Rectal smooth muscle tissue (tissue), 1 donor: ENCODE results near the gene TMEM132C.

Experiments
- H3K27ac ChIP-seq: one replicate; pipeline ENCODE4 v1.7.0; 2013; ENCODE audit warnings: low read depth, low read length, inconsistent platforms
- H3K27me3 ChIP-seq: one replicate; pipeline ENCODE4 v1.7.0; 2013; ENCODE audit warnings: low read length; ENCODE audit not compliant: control insufficient read depth, insufficient read depth
- H3K36me3 ChIP-seq: one replicate; pipeline ENCODE4 v1.7.0; 2013; ENCODE audit warnings: low read length; ENCODE audit not compliant: control insufficient read depth, insufficient read depth
- H3K4me1 ChIP-seq: one replicate; pipeline ENCODE4 v1.7.0; 2013; ENCODE audit warnings: low read length; ENCODE audit not compliant: control insufficient read depth, insufficient read depth
- H3K4me3 ChIP-seq: one replicate; pipeline ENCODE4 v1.7.0; 2013; ENCODE audit warnings: low read length
- H3K9ac ChIP-seq: one replicate; pipeline ENCODE4 v1.7.0; 2013; ENCODE audit warnings: low read length

Gene TMEM132C

GRCh38 chr12:128531170-128531569, 264.2 kb downstream of the TMEM132C start:
- H3K4me3 ChIP-seq = no peak overlapping the region

GRCh38 chr12:128534906-128535305, 267.9 kb downstream of the TMEM132C start:
- no peaks in the 10 kb centered on the region for H3K27me3 ChIP-seq

More at GRCh38 chr12:128531170-128531569, 264.2 kb downstream of the TMEM132C start:
- H3K27me3 ChIP-seq = no peaks in the 10 kb centered on the region
- H3K36me3 ChIP-seq = no peaks in the 10 kb centered on the region
- no peak overlapping the region for H3K9ac ChIP-seq
- no peaks in the 10 kb centered on the region for H3K4me1 ChIP-seq
- H3K27ac ChIP-seq = no peak overlapping the region

GRCh38 chr12:128536810-128537209, 269.8 kb downstream of the TMEM132C start:
- H3K27ac ChIP-seq = no peak overlapping the region

More at GRCh38 chr12:128534906-128535305, 267.9 kb downstream of the TMEM132C start:
- H3K9ac ChIP-seq = no peak overlapping the region
- no peak overlapping the region for H3K27ac ChIP-seq
- H3K36me3 ChIP-seq = no peaks in the 10 kb centered on the region
- no peaks in the 10 kb centered on the region for H3K4me1 ChIP-seq
- no peak overlapping the region for H3K4me3 ChIP-seq

GRCh38 chr12:128537668-128538067, 270.7 kb downstream of the TMEM132C start:
- Histone ChIP-seq H3K36me3 (no peaks in the 10 kb centered on the region), H3K9ac (no peak overlapping the region), H3K4me3 (no peak overlapping the region), H3K27ac (no peak overlapping the region), H3K27me3 (no peaks in the 10 kb centered on the region), H3K4me1 (no peaks in the 10 kb centered on the region)

More at GRCh38 chr12:128536810-128537209, 269.8 kb downstream of the TMEM132C start:
- Histone ChIP-seq H3K4me3 (no peak overlapping the region), H3K27me3 (no peaks in the 10 kb centered on the region), H3K9ac (no peak overlapping the region), H3K36me3 (no peaks in the 10 kb centered on the region), H3K4me1 (no peaks in the 10 kb centered on the region)

GRCh38 chr12:128542844-128543243, 275.9 kb downstream of the TMEM132C start:
- Histone ChIP-seq H3K27ac (no peak overlapping the region), H3K9ac (no peak overlapping the region), H3K36me3 (no peaks in the 10 kb centered on the region), H3K4me3 (no peak overlapping the region), H3K27me3 (no peaks in the 10 kb centered on the region), H3K4me1 (no peaks in the 10 kb centered on the region)

GRCh38 chr12:128543460-128543859, 276.5 kb downstream of the TMEM132C start:
- Histone ChIP-seq H3K27ac (no peak overlapping the region), H3K4me3 (no peak overlapping the region), H3K9ac (no peak overlapping the region), H3K36me3 (no peaks in the 10 kb centered on the region), H3K4me1 (no peaks in the 10 kb centered on the region), H3K27me3 (no peaks in the 10 kb centered on the region)

- Histone ChIP-seq H3K36me3 (no peaks in the 10 kb centered on the region), H3K9ac (no peak overlapping the region), H3K4me3 (no peak overlapping the region), H3K27me3 (no peaks in the 10 kb centered on the region), H3K4me1 (no peaks in the 10 kb centered on the region), H3K27ac (no peak overlapping the region)
Observed at GRCh38 chr12:128543971-128544370, 277.0 kb downstream of the TMEM132C start.

GRCh38 chr12:128548949-128549348, 282.0 kb downstream of the TMEM132C start:
- no peak overlapping the region for H3K9ac ChIP-seq
- H3K36me3 ChIP-seq = no peaks in the 10 kb centered on the region
- H3K4me1 ChIP-seq = no peaks in the 10 kb centered on the region
- no peak overlapping the region for H3K4me3 ChIP-seq
- no peaks in the 10 kb centered on the region for H3K27me3 ChIP-seq
- H3K27ac ChIP-seq = no peak overlapping the region

GRCh38 chr12:128549601-128550218, 282.7 kb downstream of the TMEM132C start:
- H3K9ac ChIP-seq = no peak overlapping the region
- no peak overlapping the region for H3K4me3 ChIP-seq
- no peaks in the 10 kb centered on the region for H3K27me3 ChIP-seq
- no peak overlapping the region for H3K27ac ChIP-seq
- no peaks in the 10 kb centered on the region for H3K36me3 ChIP-seq
- no peaks in the 10 kb centered on the region for H3K4me1 ChIP-seq

- H3K36me3 ChIP-seq = no peaks in the 10 kb centered on the region
- no peak overlapping the region for H3K27ac ChIP-seq
- H3K27me3 ChIP-seq = no peaks in the 10 kb centered on the region
- no peak overlapping the region for H3K9ac ChIP-seq
- no peak overlapping the region for H3K4me3 ChIP-seq
- H3K4me1 ChIP-seq = no peaks in the 10 kb centered on the region
Observed at GRCh38 chr12:128551266-128551665, 284.3 kb downstream of the TMEM132C start.

GRCh38 chr12:128554546-128555304, 287.8 kb downstream of the TMEM132C start:
- Histone ChIP-seq H3K4me3 (no peak overlapping the region), H3K27me3 (no peaks in the 10 kb centered on the region), H3K4me1 (no peaks in the 10 kb centered on the region), H3K9ac (no peak overlapping the region), H3K36me3 (no peaks in the 10 kb centered on the region), H3K27ac (no peak overlapping the region)

GRCh38 chr12:128557231-128557630, 290.3 kb downstream of the TMEM132C start:
- no peak overlapping the region for H3K27ac ChIP-seq
- no peaks in the 10 kb centered on the region for H3K36me3 ChIP-seq
- H3K27me3 ChIP-seq = no peaks in the 10 kb centered on the region
- no peak overlapping the region for H3K4me3 ChIP-seq
- H3K9ac ChIP-seq = no peak overlapping the region
- H3K4me1 ChIP-seq = no peaks in the 10 kb centered on the region

- Histone ChIP-seq H3K36me3 (no peaks in the 10 kb centered on the region), H3K27me3 (no peaks in the 10 kb centered on the region), H3K9ac (no peak overlapping the region), H3K4me1 (no peaks in the 10 kb centered on the region), H3K4me3 (no peak overlapping the region), H3K27ac (no peak overlapping the region)
Observed at GRCh38 chr12:128564956-128565355, 298.0 kb downstream of the TMEM132C start.
